Trophoblast cell (in vitro differentiated cells and primary cell): Measurements from ENCODE around the gene TSPEAR.

Experiments
- DNase-seq, 2 donors: peaks; one replicate each; pipeline ENCODE4 v3.0.0-alpha.2; 2016
- H2AFZ ChIP-seq: 2 replicates; pipeline ENCODE4 v1.6.1; 2013; ENCODE audit warnings: low read length, moderate library complexity, mild to moderate bottlenecking; ENCODE audit not compliant: insufficient read depth, poor library complexity
- H2AK5ac ChIP-seq: 2 replicates; pipeline ENCODE4 v1.6.1; 2013; ENCODE audit warnings: mild to moderate bottlenecking, low read length
- H2BK120ac ChIP-seq: 2 replicates; pipeline ENCODE4 v1.6.1; 2013; ENCODE audit warnings: low read length, mild to moderate bottlenecking, moderate library complexity; ENCODE audit not compliant: insufficient read depth, poor library complexity
- H2BK12ac ChIP-seq: 2 replicates; pipeline ENCODE4 v1.6.1; 2013; ENCODE audit warnings: mild to moderate bottlenecking, low read length, moderate library complexity
- H2BK5ac ChIP-seq: 2 replicates; pipeline ENCODE4 v1.6.1; 2013; ENCODE audit warnings: low read length, low read depth, moderate library complexity, mild to moderate bottlenecking; ENCODE audit not compliant: poor library complexity
- H3K14ac ChIP-seq: 2 replicates; pipeline ENCODE4 v1.6.1; 2013; ENCODE audit warnings: mild to moderate bottlenecking, low read length
- H3K18ac ChIP-seq: 2 replicates; pipeline ENCODE4 v1.6.1; 2013; ENCODE audit warnings: mild to moderate bottlenecking, low read length
- H3K23ac ChIP-seq: 2 replicates; pipeline ENCODE4 v1.6.1; 2013; ENCODE audit warnings: low read length
- H3K27ac ChIP-seq: 2 replicates; pipeline ENCODE4 v1.5.1; 2013; ENCODE audit warnings: low read depth, mild to moderate bottlenecking, inconsistent platforms, low read length, moderate library complexity
- H3K27me3 ChIP-seq: 2 replicates; pipeline ENCODE4 v1.6.1; 2013; ENCODE audit warnings: inconsistent platforms, mild to moderate bottlenecking, low read length, moderate library complexity; ENCODE audit not compliant: insufficient read depth
- H3K36me3 ChIP-seq, 2 experiments: 1 replicate in 1 of 2; 2 replicates in 1 of 2; pipeline ENCODE4 v1.6.1; 2013; ENCODE audit warnings: low read length in 2 of 2, mild to moderate bottlenecking in 2 of 2, moderate library complexity in 1 of 2; ENCODE audit not compliant: insufficient read depth in 2 of 2, control insufficient read depth in 1 of 2
- H3K4ac ChIP-seq: 2 replicates; pipeline ENCODE4 v1.6.1; 2013; ENCODE audit warnings: low read depth, mild to moderate bottlenecking, low read length, moderate library complexity
- H3K4me1 ChIP-seq, 2 experiments: 1 replicate in 1 of 2; 2 replicates in 1 of 2; pipeline ENCODE4 v1.6.1; 2013; ENCODE audit warnings: low read length in 2 of 2, mild to moderate bottlenecking in 2 of 2, moderate library complexity in 1 of 2; ENCODE audit not compliant: insufficient read depth in 2 of 2, control insufficient read depth in 1 of 2
- H3K4me2 ChIP-seq: 2 replicates; pipeline ENCODE4 v1.6.1; 2013; ENCODE audit warnings: inconsistent platforms, mild to moderate bottlenecking, low read length, moderate library complexity
- H3K4me3 ChIP-seq: 2 replicates; pipeline ENCODE4 v1.5.1; 2013; ENCODE audit warnings: mild to moderate bottlenecking, low read depth, low read length, inconsistent platforms
- H3K79me1 ChIP-seq: one replicate; pipeline ENCODE4 v1.6.1; 2013; ENCODE audit warnings: low read length
- H3K79me2 ChIP-seq: 2 replicates; pipeline ENCODE4 v1.6.1; 2013; ENCODE audit warnings: low read length, mild to moderate bottlenecking; ENCODE audit not compliant: control insufficient read depth, insufficient read depth, poor library complexity
- H3K9ac ChIP-seq: 2 replicates; pipeline ENCODE4 v1.6.1; 2013; ENCODE audit warnings: mild to moderate bottlenecking, low read length
- H3K9me3 ChIP-seq: 2 replicates; pipeline ENCODE4 v1.6.1; 2013; ENCODE audit warnings: low read depth, mild to moderate bottlenecking, control low read depth, inconsistent platforms, low read length; ENCODE audit not compliant: insufficient read depth
- H4K12ac ChIP-seq: 2 replicates; pipeline ENCODE4 v1.6.1; 2013; ENCODE audit warnings: low read depth, mild to moderate bottlenecking, low read length, moderate library complexity
- H4K8ac ChIP-seq: 2 replicates; pipeline ENCODE4 v1.6.1; 2013; ENCODE audit warnings: low read depth, mild to moderate bottlenecking, low read length, moderate library complexity
- H4K91ac ChIP-seq: one replicate; pipeline ENCODE4 v1.6.1; 2013; ENCODE audit warnings: low read depth, mild to moderate bottlenecking, low read length, moderate library complexity
- WGBS: extraction: QIAGEN DNeasy Blood & Tissue Kit; methylation state at CpG from one replicate; pipeline ENCODE4 v1.1.7; 2013; ENCODE audit warnings: missing lambda C conversion rate; ENCODE audit not compliant: insufficient read length, insufficient coverage; ENCODE audit errors: extremely low coverage; 5-methylcytosine and 5-hydroxymethylcytosine counted together

Gene TSPEAR

GRCh38 chr21:44533891-44534627, 177.3 kb downstream of the TSPEAR start:
- H2BK12ac ChIP-seq, result no peak overlapping the region
- H2BK5ac ChIP-seq, result no peak overlapping the region
- no peak overlapping the region for H2BK120ac ChIP-seq
- no peaks in the 10 kb centered on the region for H3K9me3 ChIP-seq
- H3K23ac ChIP-seq, result no peak overlapping the region
- no peak overlapping the region for H3K4me3 ChIP-seq
- H4K91ac ChIP-seq, result no peak overlapping the region
- H3K36me3 ChIP-seq, result no peaks in the 10 kb centered on the region
- H3K14ac ChIP-seq, result no peak overlapping the region
- H3K79me2 ChIP-seq, result no peaks in the 10 kb centered on the region
- no peak overlapping the region for H3K9ac ChIP-seq
- H3K4me2 ChIP-seq, result no peak overlapping the region
- H4K8ac ChIP-seq, result no peak overlapping the region
- H3K27ac ChIP-seq, result no peak overlapping the region
- DNase-seq, result no peak
- H3K4me1 ChIP-seq, result no peaks in the 10 kb centered on the region
- H4K12ac ChIP-seq, result no peak overlapping the region
- H3K27me3 ChIP-seq, result no peaks in the 10 kb centered on the region
- WGBS, result no CpG with 5 or more reads among the region's 21 CpGs
- no peaks in the 10 kb centered on the region for H3K79me1 ChIP-seq
- no peak overlapping the region for H3K4ac ChIP-seq
- no peak overlapping the region for H2AFZ ChIP-seq
- no peak overlapping the region for H2AK5ac ChIP-seq
- no peak overlapping the region for H3K18ac ChIP-seq

GRCh38 chr21:44533121-44533890, 178.1 kb downstream of the TSPEAR start:
- no CpG with 5 or more reads among the region's 37 CpGs for WGBS
- H2AK5ac ChIP-seq, result no peak overlapping the region
- no peak overlapping the region for H3K14ac ChIP-seq
- H2BK12ac ChIP-seq, result no peak overlapping the region
- no peak for DNase-seq
- H2AFZ ChIP-seq, result no peak overlapping the region
- no peaks in the 10 kb centered on the region for H3K4me1 ChIP-seq
- no peak overlapping the region for H3K27ac ChIP-seq
- H4K12ac ChIP-seq, result no peak overlapping the region
- no peak overlapping the region for H4K91ac ChIP-seq
- H3K79me2 ChIP-seq, result no peaks in the 10 kb centered on the region
- H3K9ac ChIP-seq, result no peak overlapping the region
- no peak overlapping the region for H3K23ac ChIP-seq
- H2BK120ac ChIP-seq, result no peak overlapping the region
- no peak overlapping the region for H4K8ac ChIP-seq
- H2BK5ac ChIP-seq, result no peak overlapping the region
- H3K4ac ChIP-seq, result no peak overlapping the region
- no peak overlapping the region for H3K4me2 ChIP-seq
- H3K4me3 ChIP-seq, result no peak overlapping the region
- H3K36me3 ChIP-seq, result no peaks in the 10 kb centered on the region
- no peaks in the 10 kb centered on the region for H3K9me3 ChIP-seq
- H3K27me3 ChIP-seq, result no peaks in the 10 kb centered on the region
- no peak overlapping the region for H3K18ac ChIP-seq
- no peaks in the 10 kb centered on the region for H3K79me1 ChIP-seq

- H3K18ac ChIP-seq, result no peak overlapping the region
- H3K79me2 ChIP-seq, result no peaks in the 10 kb centered on the region
- no peak overlapping the region for H3K27ac ChIP-seq
- no peak overlapping the region for H2AFZ ChIP-seq
- no peak overlapping the region for H2BK12ac ChIP-seq
- no peak overlapping the region for H3K23ac ChIP-seq
- H4K12ac ChIP-seq, result no peak overlapping the region
- no peak overlapping the region for H3K4me2 ChIP-seq
- no peak overlapping the region for H4K91ac ChIP-seq
- no peak for DNase-seq
- no peaks in the 10 kb centered on the region for H3K79me1 ChIP-seq
- H3K27me3 ChIP-seq, result no peaks in the 10 kb centered on the region
- H3K36me3 ChIP-seq, result no peaks in the 10 kb centered on the region
- no peak overlapping the region for H3K14ac ChIP-seq
- WGBS, result no CpG with 5 or more reads among the region's 16 CpGs
- no peaks in the 10 kb centered on the region for H3K4me1 ChIP-seq
- no peak overlapping the region for H3K9ac ChIP-seq
- no peak overlapping the region for H3K4me3 ChIP-seq
- no peak overlapping the region for H3K4ac ChIP-seq
- no peak overlapping the region for H2BK5ac ChIP-seq
- H4K8ac ChIP-seq, result no peak overlapping the region
- no peak overlapping the region for H2AK5ac ChIP-seq
- H2BK120ac ChIP-seq, result no peak overlapping the region
- no peaks in the 10 kb centered on the region for H3K9me3 ChIP-seq
Measured at GRCh38 chr21:44532712-44533111, 178.7 kb downstream of the TSPEAR start.

GRCh38 chr21:44531606-44532564, 179.5 kb downstream of the TSPEAR start:
- H2BK12ac ChIP-seq, result no peak overlapping the region
- H3K9me3 ChIP-seq, result no peaks in the 10 kb centered on the region
- no peak overlapping the region for H3K4me3 ChIP-seq
- no peak overlapping the region for H2AFZ ChIP-seq
- no peak overlapping the region for H3K4me2 ChIP-seq
- DNase-seq, result no peak
- H3K4me1 ChIP-seq, result no peaks in the 10 kb centered on the region
- H3K79me1 ChIP-seq, result no peaks in the 10 kb centered on the region
- no peak overlapping the region for H4K91ac ChIP-seq
- no peak overlapping the region for H3K23ac ChIP-seq
- H2AK5ac ChIP-seq, result no peak overlapping the region
- H2BK5ac ChIP-seq, result no peak overlapping the region
- H3K36me3 ChIP-seq, result no peaks in the 10 kb centered on the region
- no peak overlapping the region for H3K18ac ChIP-seq
- H2BK120ac ChIP-seq, result no peak overlapping the region
- H4K8ac ChIP-seq, result no peak overlapping the region
- no peak overlapping the region for H3K4ac ChIP-seq
- no CpG with 5 or more reads among the region's 30 CpGs for WGBS
- H3K27ac ChIP-seq, result no peak overlapping the region
- no peak overlapping the region for H3K9ac ChIP-seq
- H3K79me2 ChIP-seq, result no peaks in the 10 kb centered on the region
- no peak overlapping the region for H4K12ac ChIP-seq
- H3K27me3 ChIP-seq, result no peaks in the 10 kb centered on the region
- no peak overlapping the region for H3K14ac ChIP-seq
